ENCODE results near the gene GRM7.

GRM7 gene

DNA sequence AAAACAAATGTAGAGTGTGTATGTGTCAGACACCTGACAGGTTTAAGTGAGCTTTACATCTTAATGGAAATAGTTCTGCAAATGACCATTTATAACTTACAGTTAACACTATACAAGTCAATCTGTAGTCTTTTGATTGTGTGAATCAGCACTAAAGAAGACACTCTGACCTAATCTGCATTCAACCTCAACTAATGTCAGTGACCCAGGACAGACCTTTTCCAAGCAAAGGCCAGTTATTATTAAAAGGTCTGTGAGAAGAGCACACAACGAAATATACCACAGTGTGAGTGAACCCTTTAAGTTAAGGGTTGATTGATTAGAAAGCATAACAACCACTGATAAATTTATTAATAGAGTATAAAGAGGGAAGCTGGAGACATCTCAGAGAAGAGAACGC is 878.8 kb downstream of the GRM7 start:
- no peak for DNase-seq (ENCODE audit: low read depth in 1 of 2, low spot score in 1 of 2)
- H3K27me3 ChIP-seq (ENCODE audit: insufficient read depth, poor library complexity, severe bottlenecking) = no peaks in the 10 kb centered on the region
- TF ChIP-seq SPI1 (IDR thresholded peaks at IDR 0.05; ENCODE audit: borderline replicate concordance, low read depth) = no peak
- no peak overlapping the region for H3K27ac ChIP-seq (replicated peaks)
- H3K4me3 ChIP-seq (replicated peaks; ENCODE audit: insufficient read depth, low read length) = no peak overlapping the region

- DNase-seq (ENCODE audit: low read depth in 1 of 2, low spot score in 1 of 2) = no peak
- H3K27ac ChIP-seq (replicated peaks) = no peak overlapping the region
- TF ChIP-seq POLR2AphosphoS5 (IDR thresholded peaks at IDR 0.05; ENCODE audit: low read depth) (no peak), GABPA (IDR thresholded peaks at IDR 0.05; ENCODE audit: low read depth) (no peak), SPI1 (IDR thresholded peaks at IDR 0.05; ENCODE audit: borderline replicate concordance, low read depth) (no peak), CTCF (IDR thresholded peaks at IDR 0.05; ENCODE audit: insufficient read depth, low read length) (no peak)
- TF ChIP-seq, protein P1, sequence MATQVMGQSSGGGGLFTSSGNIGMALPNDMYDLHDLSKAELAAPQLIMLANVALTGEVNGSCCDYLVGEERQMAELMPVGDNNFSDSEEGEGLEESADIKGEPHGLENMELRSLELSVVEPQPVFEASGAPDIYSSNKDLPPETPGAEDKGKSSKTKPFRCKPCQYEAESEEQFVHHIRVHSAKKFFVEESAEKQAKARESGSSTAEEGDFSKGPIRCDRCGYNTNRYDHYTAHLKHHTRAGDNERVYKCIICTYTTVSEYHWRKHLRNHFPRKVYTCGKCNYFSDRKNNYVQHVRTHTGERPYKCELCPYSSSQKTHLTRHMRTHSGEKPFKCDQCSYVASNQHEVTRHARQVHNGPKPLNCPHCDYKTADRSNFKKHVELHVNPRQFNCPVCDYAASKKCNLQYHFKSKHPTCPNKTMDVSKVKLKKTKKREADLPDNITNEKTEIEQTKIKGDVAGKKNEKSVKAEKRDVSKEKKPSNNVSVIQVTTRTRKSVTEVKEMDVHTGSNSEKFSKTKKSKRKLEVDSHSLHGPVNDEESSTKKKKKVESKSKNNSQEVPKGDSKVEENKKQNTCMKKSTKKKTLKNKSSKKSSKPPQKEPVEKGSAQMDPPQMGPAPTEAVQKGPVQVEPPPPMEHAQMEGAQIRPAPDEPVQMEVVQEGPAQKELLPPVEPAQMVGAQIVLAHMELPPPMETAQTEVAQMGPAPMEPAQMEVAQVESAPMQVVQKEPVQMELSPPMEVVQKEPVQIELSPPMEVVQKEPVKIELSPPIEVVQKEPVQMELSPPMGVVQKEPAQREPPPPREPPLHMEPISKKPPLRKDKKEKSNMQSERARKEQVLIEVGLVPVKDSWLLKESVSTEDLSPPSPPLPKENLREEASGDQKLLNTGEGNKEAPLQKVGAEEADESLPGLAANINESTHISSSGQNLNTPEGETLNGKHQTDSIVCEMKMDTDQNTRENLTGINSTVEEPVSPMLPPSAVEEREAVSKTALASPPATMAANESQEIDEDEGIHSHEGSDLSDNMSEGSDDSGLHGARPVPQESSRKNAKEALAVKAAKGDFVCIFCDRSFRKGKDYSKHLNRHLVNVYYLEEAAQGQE (IDR thresholded peaks at IDR 0.05; ENCODE audit: insufficient replicate concordance, low read depth) = no peak
- H3K27me3 ChIP-seq (ENCODE audit: insufficient read depth, poor library complexity, severe bottlenecking) = no peaks in the 10 kb centered on the region
- no peak overlapping the region for H3K4me3 ChIP-seq (replicated peaks; ENCODE audit: insufficient read depth, low read length)
Measured at GRCh38 chr3:7740458-7740857, 879.5 kb downstream of the GRM7 start.

DNA sequence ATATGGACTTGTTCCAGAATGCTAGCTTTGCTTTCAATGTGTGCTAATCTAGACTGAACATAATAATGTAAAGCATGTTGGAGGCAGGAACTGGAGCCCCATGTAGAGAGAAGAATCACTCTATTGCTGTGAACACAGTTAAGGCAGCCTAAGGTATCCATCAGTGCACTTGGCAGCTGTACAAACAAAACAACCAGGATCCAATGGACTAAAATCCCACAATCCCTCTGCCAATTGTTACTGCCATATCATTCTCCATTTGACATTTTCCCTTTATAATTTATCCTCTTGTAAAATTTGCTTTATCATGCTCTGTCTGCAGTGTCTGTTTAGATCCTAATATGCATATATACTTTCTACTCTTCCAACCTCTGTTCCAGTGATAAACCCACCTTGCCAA is 883.9 kb downstream of the GRM7 start:
- Histone ChIP-seq H3K27ac (replicated peaks) (no peak overlapping the region), H3K27me3 (ENCODE audit: insufficient read depth, poor library complexity, severe bottlenecking) (no peaks in the 10 kb centered on the region), H3K4me3 (replicated peaks; ENCODE audit: insufficient read depth, low read length) (no peak overlapping the region)
- no peak for TF ChIP-seq GABPA (IDR thresholded peaks at IDR 0.05; ENCODE audit: low read depth)
- TF ChIP-seq POLR2AphosphoS5 (IDR thresholded peaks at IDR 0.05; ENCODE audit: low read depth) = no peak
- TF ChIP-seq, protein P1 (IDR thresholded peaks at IDR 0.05; ENCODE audit: insufficient replicate concordance, low read depth) = no peak
- no peak for TF ChIP-seq SPI1 (IDR thresholded peaks at IDR 0.05; ENCODE audit: borderline replicate concordance, low read depth)
- DNase-seq (ENCODE audit: low read depth in 1 of 2, low spot score in 1 of 2) = no peak

DNA sequence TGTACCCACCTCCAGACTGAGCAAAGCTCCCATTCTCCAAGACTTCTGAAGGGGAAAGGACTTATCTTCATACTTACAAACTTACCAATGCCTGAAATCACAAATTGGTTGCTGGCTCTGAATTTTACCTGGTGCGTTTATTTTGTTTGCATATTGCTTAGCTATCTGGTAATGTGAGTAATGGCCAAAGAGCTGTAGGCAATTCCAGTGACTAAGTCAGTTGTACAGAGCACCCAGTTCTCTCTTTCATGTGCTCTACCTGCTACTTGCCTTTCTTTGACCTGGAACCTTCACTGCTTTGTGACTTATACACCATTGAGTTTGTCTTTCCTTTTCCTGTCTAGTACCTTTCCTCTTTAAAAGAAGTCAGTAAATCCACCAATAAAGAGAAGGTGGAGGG is 884.8 kb downstream of the GRM7 start:
- no peak for DNase-seq (ENCODE audit: low read depth in 1 of 2, low spot score in 1 of 2)
- TF ChIP-seq CTCF (IDR thresholded peaks at IDR 0.05; ENCODE audit: insufficient read depth, low read length) (no peak), POLR2AphosphoS5 (IDR thresholded peaks at IDR 0.05; ENCODE audit: low read depth) (no peak), GABPA (IDR thresholded peaks at IDR 0.05; ENCODE audit: low read depth) (no peak), SPI1 (IDR thresholded peaks at IDR 0.05; ENCODE audit: borderline replicate concordance, low read depth) (no peak)
- TF ChIP-seq, protein P1 (IDR thresholded peaks at IDR 0.05; ENCODE audit: insufficient replicate concordance, low read depth) = no peak
- Histone ChIP-seq H3K27me3 (ENCODE audit: insufficient read depth, poor library complexity, severe bottlenecking) (no peaks in the 10 kb centered on the region), H3K27ac (replicated peaks) (no peak overlapping the region), H3K4me3 (replicated peaks; ENCODE audit: insufficient read depth, low read length) (no peak overlapping the region)

Data from HL-60 (cell line).